ENCODE data around the gene IFITM1. TPM values are rescaled to one million over a fixed set of nuclear protein-coding genes. Genes with fewer than 3 reads are reported as not detected.
A peak's percentile ranks its signal among the peaks of the same experiment; 100 is the strongest.
"Not testable (repeated sequence)": the region's sequence is repeated elsewhere in the genome, so short reads cannot be mapped to it uniquely, and the experiment has no call there.

Gene IFITM1
- total RNA-seq, 1 donor from 2014 or later: 83.1 TPM

GRCh38 chr11:332651-333480 lies 19.0 kb downstream of the IFITM1 start:
- no peak for DNase-seq
- intact Hi-C loops (cut with DNase I): no loop called here
- no peak for ATAC-seq (ENCODE audit: poor library complexity)

- DNase-seq: not testable (repeated sequence)
These were observed 19.9 kb downstream of the IFITM1 start for GRCh38 chr11:333616-334263.

GRCh38 chr11:334264-334994 lies 20.6 kb downstream of the IFITM1 start:
- intact Hi-C loops (cut with DNase I): no loop called here
- ATAC-seq (ENCODE audit: poor library complexity): peak; percentile 74
- DNase-seq: peak; percentile 69

More at GRCh38 chr11:333616-334263, 19.9 kb downstream of the IFITM1 start:
- ATAC-seq (ENCODE audit: poor library complexity); intact Hi-C loops (cut with DNase I): not testable (repeated sequence)

GRCh38 chr11:335779-336658 lies 22.2 kb downstream of the IFITM1 start:
- ATAC-seq (ENCODE audit: poor library complexity) (peak; percentile 62), DNase-seq (peak; percentile 53)
- intact Hi-C loops (cut with DNase I): no loop called here

GRCh38 chr11:336659-337198 lies 22.9 kb downstream of the IFITM1 start:
- intact Hi-C loops (cut with DNase I): no loop called here
- ATAC-seq (ENCODE audit: poor library complexity) (no peak), DNase-seq (no peak)

- ATAC-seq (ENCODE audit: poor library complexity) (no peak), DNase-seq (no peak)
- intact Hi-C loops (cut with DNase I): no loop called here
These were observed 23.9 kb downstream of the IFITM1 start for GRCh38 chr11:337711-338110.

GRCh38 chr11:339963-340362 lies 26.1 kb downstream of the IFITM1 start:
- intact Hi-C loops (cut with DNase I): no loop called here
- DNase-seq (no peak), ATAC-seq (ENCODE audit: poor library complexity) (no peak)

- ATAC-seq (ENCODE audit: poor library complexity): no peak
- intact Hi-C loops (cut with DNase I): no loop called here
- no peak for DNase-seq
These were observed 27.0 kb downstream of the IFITM1 start for GRCh38 chr11:340539-341512.

GRCh38 chr11:342328-342727 lies 28.5 kb downstream of the IFITM1 start:
- intact Hi-C loops (cut with DNase I): no loop called here
- DNase-seq (no peak), ATAC-seq (ENCODE audit: poor library complexity) (no peak)

- DNase-seq: no peak
- ATAC-seq (ENCODE audit: poor library complexity): no peak
- intact Hi-C loops (cut with DNase I): no loop called here
These were observed 31.2 kb downstream of the IFITM1 start for GRCh38 chr11:344836-345578.

GRCh38 chr11:346529-346928 lies 32.7 kb downstream of the IFITM1 start:
- ATAC-seq (ENCODE audit: poor library complexity) (no peak), DNase-seq (no peak)
- intact Hi-C loops (cut with DNase I): no loop called here

- ATAC-seq (ENCODE audit: poor library complexity); DNase-seq; intact Hi-C loops (cut with DNase I): not testable (repeated sequence)
These were observed 35.6 kb downstream of the IFITM1 start for GRCh38 chr11:349270-349954.

GRCh38 chr11:350033-350722 lies 36.3 kb downstream of the IFITM1 start:
- DNase-seq; intact Hi-C loops (cut with DNase I); ATAC-seq (ENCODE audit: poor library complexity): not testable (repeated sequence)

- DNase-seq: peak; percentile 40
- intact Hi-C loops (cut with DNase I): no loop called here
- no peak for ATAC-seq (ENCODE audit: poor library complexity)
These were observed 36.9 kb downstream of the IFITM1 start for GRCh38 chr11:350723-351255.

- DNase-seq: peak; percentile 20
- intact Hi-C loops (cut with DNase I): no loop called here
- ATAC-seq (ENCODE audit: poor library complexity): no peak
These were observed 37.6 kb downstream of the IFITM1 start for GRCh38 chr11:351411-351810.

Measured in Right ventricle myocardium superior (tissue), 1 donor.